GM12873 (cell line): ENCODE results near the gene CLN5.
A peak's percentile ranks its signal among the peaks of the same experiment; 100 is the strongest.

Experiments used
- CTCF ChIP-seq: IDR thresholded peaks from 2 replicates; pipeline ENCODE4 v1.5.1; 2012; ENCODE audit warnings: low read depth, mild to moderate bottlenecking, moderate library complexity, low read length, control low read depth; ENCODE audit not compliant: insufficient read depth; ENCODE audit errors: missing control alignments

The CLN5 gene

DNA sequence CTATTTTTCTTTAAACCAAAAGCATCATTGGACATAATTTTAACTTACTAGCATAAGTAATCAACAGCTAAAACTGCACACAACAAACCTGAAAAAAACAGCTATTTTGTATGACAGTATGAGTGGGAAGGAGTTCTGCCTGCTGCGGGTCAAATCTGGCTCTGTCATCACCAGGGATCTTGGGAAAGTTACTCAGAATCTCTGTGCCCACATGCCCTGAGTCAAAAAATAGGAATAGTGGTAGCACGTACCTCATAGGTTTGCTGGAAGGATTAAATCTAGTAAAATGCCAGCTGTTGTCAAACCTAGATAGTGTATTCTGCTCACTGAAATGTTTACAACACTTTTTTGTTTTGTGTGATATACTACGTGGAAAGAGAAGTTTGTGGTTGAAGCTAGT is 1.1 kb downstream of the CLN5 start:
- no peak for TF ChIP-seq CTCF

DNA sequence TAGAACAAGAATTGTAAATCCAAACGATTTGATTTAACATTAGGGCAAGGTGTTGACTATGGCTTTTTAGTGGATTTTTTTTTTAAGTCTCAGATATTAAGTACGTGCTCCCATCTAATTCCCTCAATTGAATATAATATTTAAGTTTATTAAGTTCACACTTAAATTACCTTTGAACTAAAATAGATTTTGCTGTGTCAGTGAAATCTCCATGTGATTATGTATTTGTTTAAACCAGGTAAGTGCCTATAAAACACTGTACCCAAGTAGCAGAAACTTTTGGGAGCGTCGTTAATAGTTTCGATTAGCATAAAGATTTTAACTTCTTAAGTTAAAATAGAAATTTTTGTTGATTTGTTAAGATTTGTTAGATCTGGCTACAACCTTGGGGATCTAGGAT is 1.6 kb downstream of the CLN5 start:
- no peak for TF ChIP-seq CTCF

- no peak for TF ChIP-seq CTCF
Measured at GRCh38 chr13:76994281-76994680, 2.4 kb downstream of the CLN5 start.

DNA sequence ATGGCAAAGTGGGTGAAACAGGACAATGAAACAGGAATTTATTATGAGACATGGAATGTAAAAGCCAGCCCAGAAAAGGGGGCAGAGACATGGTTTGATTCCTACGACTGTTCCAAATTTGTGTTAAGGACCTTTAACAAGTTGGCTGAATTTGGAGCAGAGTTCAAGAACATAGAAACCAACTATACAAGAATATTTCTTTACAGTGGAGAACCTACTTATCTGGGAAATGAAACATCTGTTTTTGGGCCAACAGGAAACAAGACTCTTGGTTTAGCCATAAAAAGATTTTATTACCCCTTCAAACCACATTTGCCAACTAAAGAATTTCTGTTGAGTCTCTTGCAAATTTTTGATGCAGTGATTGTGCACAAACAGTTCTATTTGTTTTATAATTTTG is 8.6 kb downstream of the CLN5 start:
- TF ChIP-seq CTCF, result no peak

GRCh38 chr13:77001540-77001939 is 9.7 kb downstream of the CLN5 start:
- no peak for TF ChIP-seq CTCF

DNA sequence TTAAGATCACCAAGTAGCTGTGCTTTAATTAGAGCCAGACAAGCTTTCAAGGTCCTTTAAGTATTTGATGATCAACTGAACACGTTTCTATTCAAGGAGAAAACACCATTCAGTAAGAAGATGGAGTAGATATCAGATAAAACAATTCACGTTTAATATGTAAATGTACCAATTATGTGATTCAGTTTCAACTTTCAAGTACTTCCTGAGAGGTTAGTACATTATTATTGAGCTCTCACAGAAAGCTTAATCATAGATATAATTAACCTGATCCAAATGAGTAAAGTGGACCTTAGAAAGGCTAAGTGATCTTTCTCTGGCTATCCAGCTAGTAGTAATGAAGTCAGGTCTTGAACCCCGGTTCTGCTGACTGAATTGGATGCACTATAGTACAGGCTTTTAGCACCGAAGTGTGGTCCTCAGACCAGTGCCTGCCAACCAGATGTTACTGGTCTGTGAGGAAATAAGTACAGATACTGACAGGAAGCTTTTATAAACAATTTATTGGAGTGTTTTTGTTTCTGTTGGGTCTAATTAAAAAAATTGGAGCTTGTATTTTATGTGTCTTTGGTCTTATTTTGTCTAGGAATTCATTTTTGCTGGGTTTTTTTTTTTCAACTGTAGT is 10.2 kb downstream of the CLN5 start:
- no peak for TF ChIP-seq CTCF

DNA sequence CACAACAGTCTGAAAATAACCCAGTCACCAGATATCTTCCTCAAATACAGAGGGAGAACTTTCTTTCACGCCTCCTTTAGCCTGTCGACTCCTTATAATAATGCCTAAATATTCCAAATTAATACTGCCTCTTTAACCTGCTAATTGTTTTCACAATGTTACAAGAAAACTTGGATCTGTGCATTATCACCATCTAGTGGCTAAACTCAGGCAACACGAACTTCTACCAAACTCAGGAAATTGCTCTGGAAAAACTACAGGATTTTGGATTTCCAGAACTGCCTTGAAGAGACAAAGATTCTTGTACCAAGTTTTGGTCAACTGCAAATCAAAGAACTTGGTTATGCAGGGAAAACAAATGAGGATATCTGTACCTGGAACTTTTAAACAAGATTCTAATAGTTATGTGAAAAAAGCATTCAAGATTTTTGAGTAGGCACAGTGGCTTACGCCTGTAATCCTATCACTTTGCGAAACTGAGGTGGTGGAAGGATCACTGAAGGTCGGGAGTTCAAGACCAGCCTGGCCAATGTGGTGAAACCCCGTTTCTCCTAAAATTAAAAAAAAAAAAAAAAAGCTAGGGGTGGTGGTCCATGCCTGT is 10.8 kb downstream of the CLN5 start:
- TF ChIP-seq CTCF, result peak; percentile 53

DNA sequence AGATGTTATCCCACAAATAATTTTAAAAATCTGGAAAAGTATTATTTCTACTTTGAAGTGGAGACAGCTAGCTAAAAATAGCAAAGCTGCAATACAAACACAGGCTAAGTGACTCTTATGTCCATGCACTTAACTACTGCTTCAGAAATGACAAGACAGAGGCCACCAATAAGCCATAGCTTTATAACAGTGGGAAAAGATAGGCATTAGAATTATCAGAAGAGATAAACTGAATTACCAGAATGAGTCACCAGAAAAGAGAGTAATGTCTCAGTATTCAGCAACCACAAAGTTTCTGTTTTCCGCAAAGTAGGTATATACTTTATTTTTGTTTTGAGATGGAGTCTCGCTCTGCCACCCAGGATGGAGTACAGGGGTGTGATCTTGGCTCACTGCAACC is 17.1 kb downstream of the CLN5 start:
- no peak for TF ChIP-seq CTCF
